GM12875 (cell line): Measurements from ENCODE around the gene SAXO2.
A peak's percentile ranks its signal among the peaks of the same experiment; 100 is the strongest.
"Not testable (repeated sequence)": the region's sequence is repeated elsewhere in the genome, so short reads cannot be mapped to it uniquely, and the experiment has no call there.

ENCODE experiments used
- H3K4me3 ChIP-seq: one replicate; pipeline ENCODE4 v1.5.1; 2011; ENCODE audit warnings: low read depth, low read length, control low read depth
- TF ChIP-seq, protein P1 (sequence below): IDR thresholded peaks from 2 replicates; pipeline ENCODE4 v1.5.1; 2011; ENCODE audit warnings: low read depth, mild to moderate bottlenecking, control low read depth, inconsistent platforms, low read length, moderate library complexity, borderline replicate concordance; ENCODE audit not compliant: insufficient read depth

The SAXO2 gene

GRCh38 chr15:82303956-82304777, 41.5 kb downstream of the SAXO2 start:
- no peak overlapping the region for H3K4me3 ChIP-seq

GRCh38 chr15:82304778-82305090, 42.1 kb downstream of the SAXO2 start:
- TF ChIP-seq, protein P1, sequence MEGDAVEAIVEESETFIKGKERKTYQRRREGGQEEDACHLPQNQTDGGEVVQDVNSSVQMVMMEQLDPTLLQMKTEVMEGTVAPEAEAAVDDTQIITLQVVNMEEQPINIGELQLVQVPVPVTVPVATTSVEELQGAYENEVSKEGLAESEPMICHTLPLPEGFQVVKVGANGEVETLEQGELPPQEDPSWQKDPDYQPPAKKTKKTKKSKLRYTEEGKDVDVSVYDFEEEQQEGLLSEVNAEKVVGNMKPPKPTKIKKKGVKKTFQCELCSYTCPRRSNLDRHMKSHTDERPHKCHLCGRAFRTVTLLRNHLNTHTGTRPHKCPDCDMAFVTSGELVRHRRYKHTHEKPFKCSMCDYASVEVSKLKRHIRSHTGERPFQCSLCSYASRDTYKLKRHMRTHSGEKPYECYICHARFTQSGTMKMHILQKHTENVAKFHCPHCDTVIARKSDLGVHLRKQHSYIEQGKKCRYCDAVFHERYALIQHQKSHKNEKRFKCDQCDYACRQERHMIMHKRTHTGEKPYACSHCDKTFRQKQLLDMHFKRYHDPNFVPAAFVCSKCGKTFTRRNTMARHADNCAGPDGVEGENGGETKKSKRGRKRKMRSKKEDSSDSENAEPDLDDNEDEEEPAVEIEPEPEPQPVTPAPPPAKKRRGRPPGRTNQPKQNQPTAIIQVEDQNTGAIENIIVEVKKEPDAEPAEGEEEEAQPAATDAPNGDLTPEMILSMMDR = no peak
- H3K4me3 ChIP-seq = no peak overlapping the region

More at GRCh38 chr15:82303956-82304777, 41.5 kb downstream of the SAXO2 start:
- TF ChIP-seq, protein P1 = no peak

DNA sequence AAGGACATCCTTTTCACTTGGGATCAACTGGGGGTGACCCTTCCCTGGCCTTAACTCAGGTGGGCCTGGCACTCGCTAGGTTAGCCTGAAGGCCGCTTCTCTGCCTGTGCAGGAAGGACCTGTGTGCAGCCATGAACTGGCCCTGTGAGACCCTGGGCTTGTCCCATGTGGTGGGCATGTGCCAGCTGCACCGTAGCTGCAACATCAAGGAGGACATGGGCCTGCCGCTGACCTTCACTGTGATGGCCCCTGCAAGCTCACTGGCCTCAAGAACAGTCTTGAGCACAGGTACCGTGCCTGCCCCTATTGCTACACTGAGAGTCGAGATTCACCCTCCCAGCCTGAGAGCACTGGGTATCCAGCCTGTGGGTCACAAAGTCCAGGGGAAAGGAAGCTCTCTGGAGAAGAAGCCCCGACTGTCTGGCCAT, 43.0 kb downstream of the SAXO2 start:
- TF ChIP-seq, protein P1 = no peak
- no peak overlapping the region for H3K4me3 ChIP-seq

- H3K4me3 ChIP-seq = no peak overlapping the region
- TF ChIP-seq, protein P1 = peak; percentile 12; the same call in 1 of the 2 replicates
These were observed 44.4 kb downstream of the SAXO2 start for GRCh38 chr15:82306791-82307713.

DNA sequence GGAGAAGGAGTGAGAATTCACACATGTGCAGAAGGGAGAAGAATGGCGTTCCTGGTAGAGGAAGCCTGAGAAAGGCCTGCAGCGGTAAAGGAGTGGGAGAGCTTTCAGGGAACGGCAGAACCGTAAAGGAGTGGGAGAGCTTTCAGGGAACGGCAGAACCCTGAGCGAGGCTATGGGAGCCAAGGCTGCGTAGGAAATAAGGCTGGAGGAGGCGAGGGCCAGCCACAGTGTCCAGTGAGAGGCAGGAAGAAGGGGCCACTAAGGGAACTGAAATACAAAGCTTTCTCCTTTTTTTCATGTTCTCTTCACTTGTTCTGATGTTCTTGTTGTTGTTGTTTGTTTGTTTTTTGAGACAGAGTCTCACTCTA, 45.1 kb downstream of the SAXO2 start:
- H3K4me3 ChIP-seq = no peak overlapping the region
- TF ChIP-seq, protein P1 = no peak

DNA sequence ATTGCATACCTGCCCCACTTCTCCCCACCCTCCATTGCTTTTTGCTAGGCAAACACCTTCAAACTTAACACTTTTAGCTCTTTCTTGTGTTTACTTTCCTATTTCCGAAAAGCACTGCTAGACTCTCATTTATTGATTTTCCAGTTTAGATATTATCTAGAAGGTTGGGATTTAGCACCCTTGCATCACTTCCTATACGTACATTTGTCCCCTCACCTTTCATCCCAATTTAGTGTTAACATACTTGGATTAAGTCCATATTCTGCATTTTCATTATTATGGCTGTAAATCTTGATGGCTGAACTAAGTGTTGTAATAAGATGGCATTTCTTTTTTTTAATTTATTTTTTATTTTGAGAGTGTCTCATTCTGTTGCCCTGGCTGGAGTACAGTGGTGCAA, 47.2 kb downstream of the SAXO2 start:
- TF ChIP-seq, protein P1 = no peak
- H3K4me3 ChIP-seq = no peak overlapping the region

- H3K4me3 ChIP-seq = not testable (repeated sequence)
These were observed 48.7 kb downstream of the SAXO2 start for GRCh38 chr15:82311321-82311720.
